HuH-7 (cell line): ENCODE measurements around the gene MYBPC3.

ENCODE experiments used
- DNase-seq: peaks from one replicate; pipeline ENCODE4 v3.0.0; 2011; ENCODE audit warnings: low spot score

Gene MYBPC3

GRCh38 chr11:47352556-47352955 is at the start of gene MYBPC3:
Gene MYBPC3 (minus strand): TSS chr11:47352702. CDS start chr11:47352647, 55 bp downstream.
- no peak for DNase-seq

- no peak for DNase-seq
These were observed 48.3 kb upstream of the MYBPC3 start for GRCh38 chr11:47400768-47401279.

- peak; percentile 75 for DNase-seq
These were observed 47.6 kb upstream of the MYBPC3 start for GRCh38 chr11:47399860-47400767.

GRCh38 chr11:47398551-47398950 is 46.0 kb upstream of the MYBPC3 start:
- DNase-seq = no peak

GRCh38 chr11:47398011-47398410 is 45.5 kb upstream of the MYBPC3 start:
- no peak for DNase-seq

GRCh38 chr11:47396049-47396320 is 43.5 kb upstream of the MYBPC3 start:
- DNase-seq = no peak

- no peak for DNase-seq
These were observed 42.9 kb upstream of the MYBPC3 start for GRCh38 chr11:47395223-47396048.

GRCh38 chr11:47394322-47395222 is 42.1 kb upstream of the MYBPC3 start:
- DNase-seq = no peak

- DNase-seq = no peak
These were observed 41.5 kb upstream of the MYBPC3 start for GRCh38 chr11:47394050-47394321.

GRCh38 chr11:47393163-47394049 is 40.9 kb upstream of the MYBPC3 start:
- no peak for DNase-seq

GRCh38 chr11:47392546-47393162 is 40.2 kb upstream of the MYBPC3 start:
- no peak for DNase-seq

- DNase-seq = no peak
These were observed 39.4 kb upstream of the MYBPC3 start for GRCh38 chr11:47391711-47392432.

GRCh38 chr11:47391077-47391583 is 38.6 kb upstream of the MYBPC3 start:
- no peak for DNase-seq

GRCh38 chr11:47390422-47390760 is 37.9 kb upstream of the MYBPC3 start:
- DNase-seq = no peak

GRCh38 chr11:47389577-47390421 is 37.3 kb upstream of the MYBPC3 start:
- no peak for DNase-seq

- DNase-seq = no peak
These were observed 36.4 kb upstream of the MYBPC3 start for GRCh38 chr11:47388697-47389576.

GRCh38 chr11:47387944-47388696 is 35.6 kb upstream of the MYBPC3 start:
- DNase-seq = no peak
